SK-N-SH treated with all-trans-retinoic acid at 6 μM for 48 hours (cell line): ENCODE results near the gene ARFIP2.

ENCODE experiments used
- ATAC-seq: fragments of 200-7000 bp; cut with Tn5 transposase; 3 replicates; pipeline ENCODE4 v1.9.1; 2020; ENCODE audit warnings: mild to moderate bottlenecking, moderate library complexity
- ARNTL ChIP-seq: fragments of 450-650 bp; formaldehyde crosslinking; IDR thresholded peaks from 2 replicates; pipeline ENCODE4 v1.5.0; 2020; ENCODE audit warnings: low read depth, mild to moderate bottlenecking, moderate library complexity, borderline replicate concordance
- BACH2 ChIP-seq: fragments of 250-450 bp; sonication (Bioruptor Pico); IDR thresholded peaks from 2 replicates; pipeline ENCODE4 v1.9.0; 2021; ENCODE audit warnings: mild to moderate bottlenecking, borderline replicate concordance
- CSDC2 ChIP-seq: fragments of 250-450 bp; sonication (Bioruptor Pico); IDR thresholded peaks from 2 replicates; pipeline ENCODE4 v1.5.0; 2020; ENCODE audit warnings: mild to moderate bottlenecking, moderate library complexity
- ESRRG ChIP-seq: fragments of 250-450 bp; sonication (Bioruptor Pico); IDR thresholded peaks from 2 replicates; pipeline ENCODE4 v1.6.1; 2021; ENCODE audit warnings: mild to moderate bottlenecking
- GLIS3 ChIP-seq: fragments of 250-450 bp; sonication (Bioruptor Pico); IDR thresholded peaks from 2 replicates; pipeline ENCODE4 v1.5.0; 2020; ENCODE audit warnings: mild to moderate bottlenecking, moderate library complexity
- ISL1 ChIP-seq: fragments of 250-450 bp; sonication (Bioruptor Pico); IDR thresholded peaks from 2 replicates; pipeline ENCODE4 v2.1.2; 2022; ENCODE audit warnings: mild to moderate bottlenecking, moderate library complexity
- OSR1 ChIP-seq: fragments of 250-450 bp; sonication (Bioruptor Pico); IDR thresholded peaks from 2 replicates; pipeline ENCODE4 v1.8.0; 2022; ENCODE audit warnings: moderate library complexity, mild to moderate bottlenecking, inconsistent platforms
- PPARA ChIP-seq: fragments of 250-450 bp; sonication (Bioruptor Pico); IDR thresholded peaks from 2 replicates; pipeline ENCODE4 v1.5.0; 2020; ENCODE audit warnings: mild to moderate bottlenecking, borderline replicate concordance
- SNAI2 ChIP-seq: fragments of 250-450 bp; sonication (Bioruptor Pico); IDR thresholded peaks from 2 replicates; pipeline ENCODE4 v1.5.0; 2020; ENCODE audit warnings: mild to moderate bottlenecking, moderate library complexity
- TCF4 ChIP-seq: fragments of 250-450 bp; sonication (Bioruptor Pico); IDR thresholded peaks from 2 replicates; pipeline ENCODE4 v1.8.0; 2021; ENCODE audit warnings: mild to moderate bottlenecking, moderate library complexity, borderline replicate concordance
- TOX ChIP-seq: fragments of 250-450 bp; sonication (Bioruptor Pico); IDR thresholded peaks from 2 replicates; pipeline ENCODE4 v1.8.0; 2021; ENCODE audit warnings: mild to moderate bottlenecking, moderate library complexity, borderline replicate concordance
- ZC3H10 ChIP-seq: fragments of 250-450 bp; sonication (Bioruptor Pico); IDR thresholded peaks from 2 replicates; pipeline ENCODE4 v1.5.1; 2021; ENCODE audit warnings: mild to moderate bottlenecking, moderate library complexity
- ZFP30 ChIP-seq: fragments of 450-650 bp; formaldehyde crosslinking; IDR thresholded peaks from 2 replicates; pipeline ENCODE4 v1.5.0; 2022; ENCODE audit warnings: mild to moderate bottlenecking, moderate library complexity
- TF ChIP-seq, protein P1 (sequence below): fragments of 250-450 bp; sonication (Bioruptor Pico); IDR thresholded peaks from 2 replicates; pipeline ENCODE4 v1.5.0; 2020; ENCODE audit warnings: mild to moderate bottlenecking, moderate library complexity
- TF ChIP-seq, protein P2 (sequence below): fragments of 250-450 bp; sonication (Bioruptor Pico); IDR thresholded peaks from 2 replicates; pipeline ENCODE4 v1.8.0; 2020; ENCODE audit warnings: mild to moderate bottlenecking, moderate library complexity, borderline replicate concordance
- TF ChIP-seq, protein P3 (sequence below): fragments of 250-450 bp; sonication (Bioruptor Pico); IDR thresholded peaks from 2 replicates; pipeline ENCODE4 v1.8.0; 2021; ENCODE audit warnings: low read depth, mild to moderate bottlenecking, moderate library complexity, borderline replicate concordance
- TF ChIP-seq, protein P4 (sequence below): fragments of 250-450 bp; sonication (Bioruptor Pico); IDR thresholded peaks from 2 replicates; pipeline ENCODE4 v1.5.1; 2020; ENCODE audit warnings: low read depth, mild to moderate bottlenecking, moderate library complexity
- TF ChIP-seq, protein P5 (sequence below): fragments of 250-450 bp; sonication (Bioruptor Pico); IDR thresholded peaks from 2 replicates; pipeline ENCODE4 v1.5.1; 2021; ENCODE audit warnings: mild to moderate bottlenecking, moderate library complexity

The ARFIP2 gene

DNA sequence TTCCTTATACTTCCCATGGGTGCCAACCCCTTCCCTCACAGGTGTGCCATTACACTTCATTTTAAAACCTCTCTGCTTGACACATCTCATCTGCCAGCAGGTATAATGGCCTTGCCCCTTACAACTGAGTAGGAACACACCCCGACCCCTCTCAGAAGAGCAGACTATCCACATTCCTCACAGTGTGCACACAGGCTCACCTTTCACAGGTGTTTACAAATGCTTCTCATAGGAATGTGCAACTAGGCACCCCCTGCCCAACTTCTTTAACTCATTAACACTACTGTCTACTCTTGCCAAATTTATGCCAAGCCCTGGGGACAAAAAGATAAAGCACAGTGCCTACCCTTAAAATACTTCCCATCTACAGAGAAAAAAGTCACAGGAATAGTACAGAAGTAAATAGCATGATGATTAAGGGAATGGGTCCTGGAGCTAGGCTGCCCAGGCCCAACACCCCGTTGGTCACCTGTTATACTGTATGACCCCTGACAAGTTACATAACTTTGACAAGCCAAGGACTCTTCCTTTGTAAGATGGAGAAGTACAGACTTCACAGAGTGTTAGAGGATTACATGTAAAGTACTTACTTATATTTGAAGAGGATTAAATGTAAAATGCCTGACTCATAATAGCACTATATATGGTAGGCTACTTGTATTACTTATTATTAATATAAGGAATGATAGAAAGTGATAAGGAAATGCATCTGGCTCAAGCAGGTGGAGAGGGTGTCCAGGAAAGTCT lies 22.6 kb downstream of the ARFIP2 start:
- TF ChIP-seq TCF4 (CRISPR knock-in tag) = no peak
- no peak for TF ChIP-seq TOX
- TF ChIP-seq ARNTL (CRISPR knock-in tag) = no peak
- no peak for TF ChIP-seq OSR1 (CRISPR knock-in tag)
- TF ChIP-seq, protein P1, sequence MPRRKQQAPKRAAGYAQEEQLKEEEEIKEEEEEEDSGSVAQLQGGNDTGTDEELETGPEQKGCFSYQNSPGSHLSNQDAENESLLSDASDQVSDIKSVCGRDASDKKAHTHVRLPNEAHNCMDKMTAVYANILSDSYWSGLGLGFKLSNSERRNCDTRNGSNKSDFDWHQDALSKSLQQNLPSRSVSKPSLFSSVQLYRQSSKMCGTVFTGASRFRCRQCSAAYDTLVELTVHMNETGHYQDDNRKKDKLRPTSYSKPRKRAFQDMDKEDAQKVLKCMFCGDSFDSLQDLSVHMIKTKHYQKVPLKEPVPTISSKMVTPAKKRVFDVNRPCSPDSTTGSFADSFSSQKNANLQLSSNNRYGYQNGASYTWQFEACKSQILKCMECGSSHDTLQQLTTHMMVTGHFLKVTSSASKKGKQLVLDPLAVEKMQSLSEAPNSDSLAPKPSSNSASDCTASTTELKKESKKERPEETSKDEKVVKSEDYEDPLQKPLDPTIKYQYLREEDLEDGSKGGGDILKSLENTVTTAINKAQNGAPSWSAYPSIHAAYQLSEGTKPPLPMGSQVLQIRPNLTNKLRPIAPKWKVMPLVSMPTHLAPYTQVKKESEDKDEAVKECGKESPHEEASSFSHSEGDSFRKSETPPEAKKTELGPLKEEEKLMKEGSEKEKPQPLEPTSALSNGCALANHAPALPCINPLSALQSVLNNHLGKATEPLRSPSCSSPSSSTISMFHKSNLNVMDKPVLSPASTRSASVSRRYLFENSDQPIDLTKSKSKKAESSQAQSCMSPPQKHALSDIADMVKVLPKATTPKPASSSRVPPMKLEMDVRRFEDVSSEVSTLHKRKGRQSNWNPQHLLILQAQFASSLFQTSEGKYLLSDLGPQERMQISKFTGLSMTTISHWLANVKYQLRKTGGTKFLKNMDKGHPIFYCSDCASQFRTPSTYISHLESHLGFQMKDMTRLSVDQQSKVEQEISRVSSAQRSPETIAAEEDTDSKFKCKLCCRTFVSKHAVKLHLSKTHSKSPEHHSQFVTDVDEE (CRISPR knock-in tag) = no peak
- TF ChIP-seq ESRRG = no peak
- TF ChIP-seq SNAI2 (CRISPR knock-in tag) = no peak
- TF ChIP-seq, protein P2, sequence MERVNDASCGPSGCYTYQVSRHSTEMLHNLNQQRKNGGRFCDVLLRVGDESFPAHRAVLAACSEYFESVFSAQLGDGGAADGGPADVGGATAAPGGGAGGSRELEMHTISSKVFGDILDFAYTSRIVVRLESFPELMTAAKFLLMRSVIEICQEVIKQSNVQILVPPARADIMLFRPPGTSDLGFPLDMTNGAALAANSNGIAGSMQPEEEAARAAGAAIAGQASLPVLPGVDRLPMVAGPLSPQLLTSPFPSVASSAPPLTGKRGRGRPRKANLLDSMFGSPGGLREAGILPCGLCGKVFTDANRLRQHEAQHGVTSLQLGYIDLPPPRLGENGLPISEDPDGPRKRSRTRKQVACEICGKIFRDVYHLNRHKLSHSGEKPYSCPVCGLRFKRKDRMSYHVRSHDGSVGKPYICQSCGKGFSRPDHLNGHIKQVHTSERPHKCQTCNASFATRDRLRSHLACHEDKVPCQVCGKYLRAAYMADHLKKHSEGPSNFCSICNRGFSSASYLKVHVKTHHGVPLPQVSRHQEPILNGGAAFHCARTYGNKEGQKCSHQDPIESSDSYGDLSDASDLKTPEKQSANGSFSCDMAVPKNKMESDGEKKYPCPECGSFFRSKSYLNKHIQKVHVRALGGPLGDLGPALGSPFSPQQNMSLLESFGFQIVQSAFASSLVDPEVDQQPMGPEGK (CRISPR knock-in tag) = no peak
- TF ChIP-seq ZC3H10 (CRISPR knock-in tag) = no peak
- ATAC-seq = no peak

DNA sequence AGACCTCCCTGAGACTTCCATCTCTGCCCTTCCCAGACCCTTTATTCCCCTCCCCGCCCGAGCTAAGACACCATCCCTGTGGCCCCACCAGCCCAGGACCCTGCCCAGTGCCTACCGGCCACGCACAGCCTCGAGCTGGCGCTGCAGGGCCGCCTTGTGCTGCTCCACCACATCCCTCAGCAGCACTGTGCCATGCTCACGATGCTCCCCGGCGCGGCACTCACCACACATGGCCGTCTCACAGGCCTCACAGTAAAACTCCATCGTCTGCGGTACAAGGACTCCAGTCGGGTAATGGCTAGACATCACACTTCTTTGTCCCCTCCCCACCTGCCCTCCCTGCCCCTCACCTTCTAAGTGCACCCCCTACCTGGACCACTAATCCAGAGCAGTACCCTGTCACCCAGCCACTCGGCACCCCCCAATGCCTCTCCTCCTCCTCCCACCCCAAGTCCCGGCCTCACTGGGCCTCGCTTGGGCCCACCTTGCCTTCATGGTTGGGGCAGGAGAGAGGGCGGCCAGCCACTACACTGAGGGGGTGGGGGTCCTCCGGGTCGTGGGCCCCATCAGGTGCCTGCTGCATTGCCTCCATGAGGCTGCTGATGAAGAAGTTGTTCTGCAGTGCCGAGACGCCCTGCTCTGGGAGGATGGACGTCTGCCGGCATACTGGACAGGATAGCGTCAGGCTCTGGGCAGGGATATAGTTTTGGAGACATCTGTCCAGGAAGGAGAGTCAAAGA lies 23.4 kb downstream of the ARFIP2 start:
- no peak for ATAC-seq
- TF ChIP-seq TOX (no peak), ESRRG (no peak), ZC3H10 (CRISPR knock-in tag) (no peak), ISL1 (CRISPR knock-in tag) (no peak)
- TF ChIP-seq, protein P3, sequence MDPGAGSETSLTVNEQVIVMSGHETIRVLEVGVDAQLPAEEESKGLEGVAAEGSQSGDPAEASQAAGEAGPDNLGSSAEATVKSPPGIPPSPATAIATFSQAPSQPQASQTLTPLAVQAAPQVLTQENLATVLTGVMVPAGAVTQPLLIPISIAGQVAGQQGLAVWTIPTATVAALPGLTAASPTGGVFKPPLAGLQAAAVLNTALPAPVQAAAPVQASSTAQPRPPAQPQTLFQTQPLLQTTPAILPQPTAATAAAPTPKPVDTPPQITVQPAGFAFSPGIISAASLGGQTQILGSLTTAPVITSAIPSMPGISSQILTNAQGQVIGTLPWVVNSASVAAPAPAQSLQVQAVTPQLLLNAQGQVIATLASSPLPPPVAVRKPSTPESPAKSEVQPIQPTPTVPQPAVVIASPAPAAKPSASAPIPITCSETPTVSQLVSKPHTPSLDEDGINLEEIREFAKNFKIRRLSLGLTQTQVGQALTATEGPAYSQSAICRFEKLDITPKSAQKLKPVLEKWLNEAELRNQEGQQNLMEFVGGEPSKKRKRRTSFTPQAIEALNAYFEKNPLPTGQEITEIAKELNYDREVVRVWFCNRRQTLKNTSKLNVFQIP = no peak

DNA sequence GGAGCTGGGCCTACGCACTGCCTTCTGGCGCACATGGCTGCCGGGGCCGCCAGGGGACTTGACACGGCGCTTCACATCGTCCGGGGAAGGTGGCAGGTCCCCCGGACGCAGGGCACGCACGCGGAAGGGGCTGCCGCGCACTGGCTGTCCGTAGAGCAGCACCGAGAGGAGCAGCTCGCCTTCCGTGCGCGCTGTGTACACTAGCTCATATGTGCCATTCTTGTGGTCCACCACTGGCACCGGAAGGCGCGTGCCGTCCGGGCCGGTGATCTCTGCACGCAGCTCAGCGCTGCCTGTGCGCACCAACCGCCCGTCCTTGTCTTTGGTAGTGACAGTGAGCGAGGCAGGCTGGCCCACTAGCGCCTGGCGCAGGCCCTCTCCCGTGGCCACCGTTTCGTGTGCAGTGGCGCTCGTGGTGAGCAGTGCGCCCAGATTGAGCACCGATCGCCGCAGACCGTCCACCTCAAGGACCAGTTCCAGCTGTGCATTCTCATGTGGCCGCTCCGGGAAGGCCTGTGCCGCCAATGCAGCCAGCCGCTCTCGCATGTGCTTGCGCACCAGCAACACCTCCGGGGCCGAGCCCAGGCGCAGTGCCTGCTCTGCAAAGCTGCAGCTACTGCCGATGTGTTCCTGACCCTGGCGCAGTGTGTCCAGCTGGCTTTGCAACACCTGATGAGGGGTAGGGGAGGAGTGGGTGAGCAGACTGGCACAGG lies 24.6 kb downstream of the ARFIP2 start:
- ATAC-seq = no peak
- TF ChIP-seq ZC3H10 (CRISPR knock-in tag) (no peak), ISL1 (CRISPR knock-in tag) (no peak), ZFP30 (no peak), SNAI2 (CRISPR knock-in tag) (no peak), TCF4 (CRISPR knock-in tag) (no peak), BACH2 (CRISPR knock-in tag) (no peak), PPARA (CRISPR knock-in tag) (no peak), CSDC2 (CRISPR knock-in tag) (no peak), GLIS3 (no peak)
- TF ChIP-seq, protein P3 = no peak
- TF ChIP-seq, protein P4, sequence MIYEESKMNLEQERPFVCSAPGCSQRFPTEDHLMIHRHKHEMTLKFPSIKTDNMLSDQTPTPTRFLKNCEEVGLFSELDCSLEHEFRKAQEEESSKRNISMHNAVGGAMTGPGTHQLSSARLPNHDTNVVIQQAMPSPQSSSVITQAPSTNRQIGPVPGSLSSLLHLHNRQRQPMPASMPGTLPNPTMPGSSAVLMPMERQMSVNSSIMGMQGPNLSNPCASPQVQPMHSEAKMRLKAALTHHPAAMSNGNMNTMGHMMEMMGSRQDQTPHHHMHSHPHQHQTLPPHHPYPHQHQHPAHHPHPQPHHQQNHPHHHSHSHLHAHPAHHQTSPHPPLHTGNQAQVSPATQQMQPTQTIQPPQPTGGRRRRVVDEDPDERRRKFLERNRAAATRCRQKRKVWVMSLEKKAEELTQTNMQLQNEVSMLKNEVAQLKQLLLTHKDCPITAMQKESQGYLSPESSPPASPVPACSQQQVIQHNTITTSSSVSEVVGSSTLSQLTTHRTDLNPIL (CRISPR knock-in tag) = no peak
- TF ChIP-seq, protein P5, sequence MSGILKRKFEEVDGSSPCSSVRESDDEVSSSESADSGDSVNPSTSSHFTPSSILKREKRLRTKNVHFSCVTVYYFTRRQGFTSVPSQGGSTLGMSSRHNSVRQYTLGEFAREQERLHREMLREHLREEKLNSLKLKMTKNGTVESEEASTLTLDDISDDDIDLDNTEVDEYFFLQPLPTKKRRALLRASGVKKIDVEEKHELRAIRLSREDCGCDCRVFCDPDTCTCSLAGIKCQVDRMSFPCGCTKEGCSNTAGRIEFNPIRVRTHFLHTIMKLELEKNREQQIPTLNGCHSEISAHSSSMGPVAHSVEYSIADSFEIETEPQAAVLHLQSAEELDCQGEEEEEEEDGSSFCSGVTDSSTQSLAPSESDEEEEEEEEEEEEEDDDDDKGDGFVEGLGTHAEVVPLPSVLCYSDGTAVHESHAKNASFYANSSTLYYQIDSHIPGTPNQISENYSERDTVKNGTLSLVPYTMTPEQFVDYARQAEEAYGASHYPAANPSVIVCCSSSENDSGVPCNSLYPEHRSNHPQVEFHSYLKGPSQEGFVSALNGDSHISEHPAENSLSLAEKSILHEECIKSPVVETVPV (CRISPR knock-in tag) = no peak
